CD4-positive, alpha-beta T cell treated with Interleukin-10 for 1 hour (primary cell): Measurements from ENCODE around the gene VAV3.

Source experiments
- DNase-seq: peaks from one replicate; pipeline ENCODE4 v3.0.0-alpha.2; 2020

The VAV3 gene

DNA sequence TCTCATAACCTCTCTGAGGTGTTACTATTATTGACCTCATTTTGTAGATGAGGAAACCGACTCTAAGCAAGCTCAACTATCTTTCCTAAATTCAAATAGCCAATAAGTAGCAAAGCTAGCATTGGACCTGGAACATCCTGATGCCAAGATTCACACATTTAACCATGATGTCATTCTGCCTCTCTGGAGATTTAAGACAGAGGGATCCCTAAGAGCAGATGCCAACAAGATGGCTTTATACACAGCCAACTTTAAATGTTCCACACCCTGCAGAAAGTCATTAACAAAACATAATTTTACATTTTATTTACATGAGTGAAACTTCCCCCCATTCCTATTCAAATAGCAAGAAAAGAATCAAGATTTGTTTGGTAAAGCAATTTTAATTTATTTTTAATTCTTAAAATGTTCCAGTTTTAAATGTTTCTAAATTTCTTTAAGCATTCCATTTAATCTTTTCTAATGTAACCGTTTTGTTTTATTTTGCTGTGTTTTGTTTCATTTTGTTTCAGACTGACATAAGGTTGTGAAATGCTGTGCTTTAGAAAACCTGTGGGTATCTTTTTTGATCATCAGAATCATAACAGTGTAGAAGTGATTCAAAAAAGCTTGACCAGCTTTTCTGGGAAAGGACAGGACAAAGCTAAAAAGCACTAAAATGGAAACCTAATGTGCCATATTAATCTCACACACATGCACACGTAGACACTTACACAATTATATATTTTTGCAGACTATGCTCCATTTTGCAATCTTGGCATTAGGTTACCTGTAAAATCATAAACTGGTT is 7.6 kb upstream of the VAV3 start:
- DNase-seq = no peak

GRCh38 chr1:107966550-107966949 is 1.6 kb upstream of the VAV3 start:
- no peak for DNase-seq

DNA sequence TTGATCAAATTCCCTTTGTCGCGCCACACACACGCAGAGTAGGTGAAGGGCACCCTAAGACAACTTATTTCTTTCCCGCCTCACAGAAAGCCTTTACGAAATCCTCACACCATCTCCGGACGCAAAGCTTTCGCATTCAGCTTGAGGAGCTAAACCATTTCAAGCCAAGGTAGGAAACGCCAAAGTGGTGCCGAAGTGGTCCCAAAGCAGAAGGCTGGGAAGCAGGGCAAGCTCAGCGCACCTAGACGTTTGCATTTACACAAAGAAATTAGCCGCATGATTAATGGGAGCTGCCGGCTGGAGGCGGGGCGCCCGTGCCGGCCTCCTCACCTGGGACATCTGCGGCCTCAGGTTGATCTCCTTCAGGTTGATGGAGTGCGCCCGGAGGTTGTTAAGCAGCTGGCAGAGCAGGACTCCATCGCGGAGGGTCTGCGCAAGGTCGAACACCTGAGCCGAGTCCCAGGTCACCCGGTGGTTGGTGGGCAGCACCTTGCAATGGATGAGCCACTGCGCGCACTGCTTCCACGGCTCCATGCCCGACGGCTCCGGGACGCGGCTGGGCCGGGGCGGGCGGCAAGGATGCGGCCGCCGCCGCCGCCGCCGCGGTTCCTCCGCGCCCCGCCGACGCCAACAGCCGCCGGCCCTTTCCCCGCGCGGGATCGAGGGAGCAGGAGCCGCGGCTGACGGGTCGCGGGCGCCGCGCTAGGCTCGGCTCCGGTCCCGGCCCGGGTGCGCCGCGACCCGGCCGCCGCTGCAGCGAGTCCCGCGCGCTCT is 457 bp downstream of the VAV3 start:
- DNase-seq = peak; percentile 27

DNA sequence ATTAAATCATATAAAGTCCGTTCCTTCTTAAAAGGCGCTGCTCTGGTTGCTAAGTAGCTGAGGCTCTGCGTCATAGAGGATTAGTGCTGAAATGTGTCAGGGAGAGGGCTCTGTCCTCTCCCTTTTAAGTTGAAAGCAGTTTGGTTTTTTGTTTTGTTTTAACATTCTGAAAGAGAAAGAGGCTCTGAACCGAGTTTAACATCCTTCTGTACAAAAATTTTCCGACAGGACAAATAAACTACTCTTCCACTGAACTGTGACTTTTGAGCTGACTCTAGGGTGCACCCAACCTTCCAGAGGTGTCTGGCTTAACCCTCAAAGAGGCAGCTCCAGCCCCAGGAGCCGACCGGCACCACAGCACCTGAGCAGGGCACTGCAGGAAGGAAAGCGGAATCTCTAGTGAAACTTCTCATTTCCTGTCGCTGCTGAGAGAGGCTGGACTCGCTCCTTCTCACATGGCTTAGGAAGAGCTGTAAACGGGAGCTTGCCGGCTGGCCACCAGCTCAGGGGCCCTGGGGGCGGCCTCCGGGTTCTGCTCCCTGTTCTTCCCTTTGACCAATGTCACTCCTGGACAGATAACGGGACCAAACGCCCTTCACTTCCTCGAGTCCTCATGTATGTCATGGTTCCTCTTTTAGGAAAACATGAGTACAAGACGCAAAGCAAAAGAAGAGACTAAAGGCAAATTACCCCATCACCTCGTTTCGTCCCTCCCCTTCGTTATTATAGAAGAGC is 1.2 kb downstream of the VAV3 start:
- DNase-seq = peak; percentile 52

DNA sequence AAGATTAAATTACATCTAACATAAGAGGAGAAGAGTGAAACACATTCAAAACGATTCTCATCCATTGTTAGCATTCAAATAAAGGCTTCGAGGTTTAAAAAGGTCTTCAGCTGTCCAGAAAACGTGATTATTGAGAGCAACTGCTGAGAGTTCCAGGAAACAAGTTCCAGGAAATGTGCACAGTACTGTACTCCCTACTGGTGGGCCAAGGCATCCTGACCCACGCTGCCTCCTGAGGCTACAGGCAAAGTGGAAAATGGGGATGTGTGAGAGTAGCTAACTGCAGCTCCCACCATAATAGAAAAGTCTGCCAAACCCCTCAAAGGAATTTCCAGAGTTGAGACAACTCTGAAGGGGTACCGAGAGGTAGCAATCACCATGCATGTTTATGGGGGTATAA is 2.0 kb downstream of the VAV3 start:
- DNase-seq = no peak

DNA sequence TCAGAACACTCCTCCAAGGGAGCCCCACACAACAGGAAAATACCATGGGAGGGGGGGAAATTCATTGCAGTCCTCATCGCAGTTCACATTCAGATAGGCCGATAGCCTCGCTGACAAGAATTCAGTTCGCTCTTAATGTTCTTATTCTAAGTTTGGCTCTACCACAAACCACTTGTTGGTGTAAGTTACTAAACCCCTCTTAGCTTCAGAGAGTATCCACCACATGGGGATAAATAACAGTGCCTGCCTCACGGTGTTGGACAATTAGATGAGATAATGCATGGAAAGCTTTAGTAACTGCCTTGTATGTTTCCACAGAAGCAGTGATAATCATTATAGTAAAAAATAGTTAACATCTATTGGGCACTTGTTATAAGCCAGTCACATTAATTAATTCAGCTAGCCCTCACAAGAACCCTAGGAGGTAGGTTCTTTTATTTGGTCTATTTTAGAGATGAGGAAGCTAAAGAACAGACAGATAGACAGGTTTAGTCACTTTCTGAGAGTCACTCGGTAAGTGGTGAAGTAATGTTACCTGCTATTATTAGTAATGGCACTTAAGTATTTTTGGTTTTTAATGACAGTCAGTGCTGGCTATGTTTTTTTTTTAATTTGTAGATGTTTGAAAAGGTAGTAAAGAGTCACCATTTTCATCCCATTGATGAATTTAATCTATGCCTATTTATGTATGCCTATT is 10.1 kb downstream of the VAV3 start:
- DNase-seq = no peak

- no peak for DNase-seq
Observed at GRCh38 chr1:107954126-107954525, 10.9 kb downstream of the VAV3 start.

GRCh38 chr1:107953556-107953955 is 11.4 kb downstream of the VAV3 start:
- no peak for DNase-seq

DNA sequence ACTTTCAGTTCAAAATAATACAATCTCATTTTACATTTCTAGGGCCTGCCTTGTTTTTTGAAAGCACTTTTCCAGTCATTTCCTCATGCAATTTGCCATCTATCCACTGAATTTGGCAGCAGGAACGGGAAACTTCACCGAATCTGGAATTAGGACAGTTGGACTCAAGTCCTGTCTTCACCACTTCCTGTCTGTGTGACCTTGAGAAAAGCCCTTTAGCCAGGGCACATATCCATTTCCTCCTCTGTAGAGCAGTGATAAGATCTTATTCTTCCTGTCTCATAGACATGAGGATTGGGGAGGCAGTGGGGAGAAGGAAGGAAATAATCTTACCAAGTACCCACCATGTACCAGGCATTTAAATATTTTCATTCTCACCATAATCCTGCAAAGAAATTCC is 12.0 kb downstream of the VAV3 start:
- no peak for DNase-seq

DNA sequence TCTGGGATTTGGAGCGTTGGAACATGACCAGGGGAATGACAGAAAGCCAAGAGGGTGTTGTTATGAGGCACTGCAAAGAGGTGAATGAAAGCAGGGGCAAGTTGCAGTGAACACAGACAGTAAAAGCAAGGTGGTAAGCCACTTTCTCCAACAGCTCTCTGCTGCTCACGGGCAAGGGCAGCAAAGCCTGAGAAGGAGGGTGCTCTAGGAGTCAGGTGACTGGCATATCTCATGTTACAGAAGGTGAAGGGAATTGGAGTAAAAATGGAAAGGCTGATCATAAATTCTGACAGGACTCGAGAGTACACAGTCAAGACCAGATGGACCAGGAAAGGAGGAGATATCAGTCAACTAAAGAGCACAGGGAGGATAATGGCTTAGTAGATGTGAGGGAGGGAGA is 14.5 kb downstream of the VAV3 start:
- no peak for DNase-seq

DNA sequence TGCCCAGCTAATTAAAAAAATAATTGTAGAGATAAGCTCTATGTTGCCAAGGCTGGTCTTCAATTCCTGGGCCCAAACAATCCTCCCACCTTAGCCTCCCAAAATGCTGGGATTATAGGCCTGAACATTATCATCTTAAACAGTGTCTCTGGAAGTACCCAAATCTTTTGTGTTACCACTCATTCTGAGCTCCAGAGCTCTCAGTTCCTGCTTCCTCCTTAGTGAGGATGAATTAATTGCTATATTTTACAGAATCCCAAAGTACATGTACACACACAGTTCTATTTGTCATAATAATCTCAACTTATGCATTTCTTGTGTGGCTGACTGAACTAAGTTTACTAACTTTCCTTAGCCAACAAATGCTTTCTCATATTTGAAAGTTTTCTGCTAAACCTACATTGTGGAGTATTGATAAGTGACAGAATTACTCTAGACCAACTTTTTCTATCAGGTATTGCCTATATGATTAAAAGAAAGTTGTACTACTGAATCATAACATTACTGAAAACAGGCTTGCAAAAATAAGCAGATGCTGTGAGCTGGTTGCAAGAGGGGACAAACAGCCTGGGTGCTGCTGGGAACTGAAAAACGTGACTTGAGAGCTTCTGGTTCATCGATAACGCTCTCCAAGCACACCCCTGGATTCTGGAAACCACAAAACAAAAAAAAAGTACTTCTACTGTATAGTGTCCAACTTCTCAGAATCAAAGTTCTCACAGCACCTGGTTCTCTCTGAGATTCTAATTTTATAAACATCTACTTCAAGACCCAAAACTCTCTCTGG is 15.3 kb downstream of the VAV3 start:
- DNase-seq = no peak

- DNase-seq = no peak
Observed at GRCh38 chr1:107946794-107947193, 18.2 kb downstream of the VAV3 start.

DNA sequence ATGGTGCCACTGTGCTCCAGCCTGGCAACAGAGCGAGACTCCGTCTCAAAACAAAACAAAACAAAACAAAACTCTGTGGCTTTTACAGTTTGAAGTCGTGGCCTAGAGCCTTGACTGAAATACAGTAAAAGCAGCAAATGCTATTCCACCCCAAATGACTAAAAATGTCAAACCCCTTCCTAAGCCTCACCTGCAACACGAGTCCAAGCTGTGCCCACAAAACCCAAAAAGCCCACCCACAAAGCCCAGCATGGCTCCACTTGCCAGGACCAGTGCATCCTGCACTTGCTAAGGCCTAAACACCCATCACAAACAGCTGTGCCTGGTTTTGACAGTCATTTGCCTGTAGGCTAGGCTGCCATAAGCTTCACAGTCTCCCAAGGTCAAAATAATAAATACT is 21.3 kb downstream of the VAV3 start:
- peak; percentile 34 for DNase-seq

- no peak for DNase-seq
Observed at GRCh38 chr1:107942814-107943213, 22.2 kb downstream of the VAV3 start.

DNA sequence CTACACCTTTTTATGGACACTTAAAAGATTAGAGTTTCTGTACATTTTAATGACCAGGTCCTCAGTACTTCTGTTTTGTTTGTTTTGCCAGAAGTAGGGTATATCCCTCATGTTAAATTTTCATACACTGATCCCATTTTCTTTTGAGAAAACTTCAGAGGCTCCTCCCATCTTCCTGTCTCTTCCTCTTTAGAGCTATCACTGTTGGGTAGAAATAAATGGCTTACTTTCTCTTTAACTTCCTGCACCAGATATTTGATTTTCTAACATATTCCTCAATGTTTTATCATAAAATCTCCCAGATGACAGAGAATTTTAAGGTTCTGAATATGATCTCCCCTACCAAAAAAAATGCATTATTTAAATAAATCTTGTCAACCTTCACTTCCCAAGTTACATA is 23.4 kb downstream of the VAV3 start:
- DNase-seq = no peak

DNA sequence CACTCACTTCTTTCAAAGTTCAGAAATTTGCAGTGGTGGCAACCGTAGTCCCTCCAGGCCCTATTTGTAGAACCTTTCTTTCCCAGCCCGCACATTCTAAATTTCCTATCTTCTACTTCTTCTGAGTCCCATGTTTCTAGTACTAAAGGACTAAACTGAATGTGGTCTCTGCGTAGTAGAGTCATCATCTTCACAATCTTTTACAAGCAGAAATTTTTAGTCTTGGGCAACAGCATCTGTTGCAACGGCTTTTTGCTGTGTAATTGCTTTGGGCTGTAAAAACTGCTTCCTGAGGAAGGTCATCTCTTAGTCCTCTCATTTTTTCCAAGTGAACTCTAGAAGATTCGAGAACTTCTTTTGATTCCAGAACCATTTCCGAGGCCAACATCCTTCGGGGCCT is 23.9 kb downstream of the VAV3 start:
- DNase-seq = no peak

DNA sequence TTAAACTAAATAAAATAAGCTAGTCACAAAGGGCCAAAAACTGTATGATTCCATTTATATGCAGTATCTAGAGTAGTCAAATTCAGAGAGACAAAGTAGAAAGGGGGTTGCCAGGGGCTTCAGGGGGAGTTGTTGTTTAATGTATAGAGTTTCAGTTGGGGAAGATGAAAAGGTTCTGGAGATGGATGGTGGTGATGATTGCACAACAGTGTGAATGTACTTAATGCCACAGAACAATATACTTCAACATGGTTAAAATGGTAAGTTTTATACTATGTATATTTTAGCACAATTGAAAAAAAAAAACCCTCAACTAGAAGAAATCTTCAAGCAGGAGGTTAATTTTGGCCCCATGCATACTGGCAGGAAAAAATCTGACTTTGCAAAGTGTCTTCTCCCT is 24.3 kb downstream of the VAV3 start:
- DNase-seq = no peak

GRCh38 chr1:107940017-107940577 is 24.9 kb downstream of the VAV3 start:
- no peak for DNase-seq

- DNase-seq = no peak
Observed at GRCh38 chr1:107939256-107939655, 25.7 kb downstream of the VAV3 start.

GRCh38 chr1:107936498-107937481 is 28.2 kb downstream of the VAV3 start:
- peak; percentile 61 for DNase-seq
